Neural crest cell (in vitro differentiated cells): ENCODE measurements around the gene ODR4. TPM values are rescaled to one million over a fixed set of nuclear protein-coding genes. Genes with fewer than 3 reads are reported as not detected.
"Not testable (repeated sequence)": the region's sequence is repeated elsewhere in the genome, so short reads cannot be mapped to it uniquely, and the experiment has no call there.

ENCODE experiments used
- DNase-seq: peaks from one replicate; pipeline ENCODE4 v3.0.0; 2021; ENCODE audit warnings: low read depth, mixed read lengths, low spot score
- H3K27ac Mint-ChIP-seq: one replicate; pipeline ENCODE4 v1.8.0; 2021; ENCODE audit warnings: mild to moderate bottlenecking, mixed read lengths; ENCODE audit not compliant: unreplicated experiment
- H3K27me3 Mint-ChIP-seq: 2 replicates; pipeline ENCODE4 v1.8.0; 2021; ENCODE audit warnings: low read depth, mild to moderate bottlenecking, mixed read lengths
- H3K36me3 Mint-ChIP-seq: 2 replicates; pipeline ENCODE4 v1.8.0; 2021; ENCODE audit warnings: low read depth, mild to moderate bottlenecking, mixed read lengths
- H3K4me1 Mint-ChIP-seq: 2 replicates; pipeline ENCODE4 v1.8.0; 2021; ENCODE audit warnings: mixed read lengths
- H3K4me3 Mint-ChIP-seq: one replicate; pipeline ENCODE4 v1.8.0; 2021; ENCODE audit warnings: mild to moderate bottlenecking, mixed read lengths
- H3K9me3 Mint-ChIP-seq: 2 replicates; pipeline ENCODE4 v1.8.0; 2021; ENCODE audit warnings: mixed read lengths
- CTCF ChIP-seq: fragments of 200-600 bp; sonication (generic); conservative IDR thresholded peaks from 2 replicates; pipeline ENCODE4 v1.5.0; 2021; ENCODE audit warnings: antibody characterized with exemption, mild to moderate bottlenecking
- total RNA-seq: library from RNA; stranded (reverse); gene quantifications from 2 replicates; pipeline ENCODE4 v1.2.1, GENCODE V29; 2021

Gene ODR4
- total RNA-seq, 1 donor from 2014 or later: 18.3 TPM

- no peak overlapping the region for H3K4me3 Mint-ChIP-seq
- H3K36me3 Mint-ChIP-seq: peaks cover 23% of the 10 kb centered on the region
- TF ChIP-seq CTCF: no peak
- no peaks in the 10 kb centered on the region for H3K9me3 Mint-ChIP-seq
- no peaks in the 10 kb centered on the region for H3K4me1 Mint-ChIP-seq
- H3K27me3 Mint-ChIP-seq: no peaks in the 10 kb centered on the region
- no peak overlapping the region for H3K27ac Mint-ChIP-seq
- no peak for DNase-seq
Measured at GRCh38 chr1:186340772-186341171, 34.9 kb upstream of the ODR4 start.

GRCh38 chr1:186347837-186348691 is 27.6 kb upstream of the ODR4 start:
- not testable (repeated sequence) for H3K27ac Mint-ChIP-seq, H3K27me3 Mint-ChIP-seq, DNase-seq, H3K9me3 Mint-ChIP-seq, H3K4me3 Mint-ChIP-seq, H3K4me1 Mint-ChIP-seq
- peaks cover 25% of the 10 kb centered on the region for H3K36me3 Mint-ChIP-seq

- H3K4me3 Mint-ChIP-seq: peak overlapping the region; percentile 97
- peak overlapping the region; percentile 99 for H3K27ac Mint-ChIP-seq
- DNase-seq: no peak
- no peaks in the 10 kb centered on the region for H3K27me3 Mint-ChIP-seq
- TF ChIP-seq CTCF: no peak
- peaks cover 15% of the 10 kb centered on the region for H3K36me3 Mint-ChIP-seq
- H3K4me1 Mint-ChIP-seq: peaks cover 30% of the 10 kb centered on the region
- no peaks in the 10 kb centered on the region for H3K9me3 Mint-ChIP-seq
Measured at GRCh38 chr1:186374303-186375151, 1.1 kb upstream of the ODR4 start.

GRCh38 chr1:186375929-186376319 is 286 bp downstream of the ODR4 start:
- peak overlapping the region; percentile 97 for H3K4me3 Mint-ChIP-seq
- TF ChIP-seq CTCF: no peak
- no peak for DNase-seq
- no peaks in the 10 kb centered on the region for H3K9me3 Mint-ChIP-seq
- peak overlapping the region; percentile 99 for H3K27ac Mint-ChIP-seq
- H3K27me3 Mint-ChIP-seq: no peaks in the 10 kb centered on the region
- peaks cover 30% of the 10 kb centered on the region for H3K4me1 Mint-ChIP-seq
- H3K36me3 Mint-ChIP-seq: peaks cover 9% of the 10 kb centered on the region

- Mint-ChIP-seq H3K27ac (no peak overlapping the region), H3K4me1 (no peaks in the 10 kb centered on the region), H3K4me3 (no peak overlapping the region), H3K27me3 (no peaks in the 10 kb centered on the region), H3K36me3 (peaks cover under 1% of the 10 kb centered on the region), H3K9me3 (no peaks in the 10 kb centered on the region)
- no peak for TF ChIP-seq CTCF
- no peak for DNase-seq
Measured at GRCh38 chr1:186386725-186387383, 11.2 kb downstream of the ODR4 start.
